IMR-90 (cell line): Measurements from ENCODE around the gene DDX39A. TPM values are rescaled to one million over a fixed set of nuclear protein-coding genes. Genes with fewer than 3 reads are reported as not detected.

Source experiments
- ATAC-seq: fragments of 200-7000 bp; cut with Tn5 transposase; 2 replicates; pipeline ENCODE4 v1.9.1; 2020; ENCODE audit warnings: low read depth, mild to moderate bottlenecking, moderate library complexity
- BruUV-seq: library from RNA; stranded (reverse); fragments of 400-500 nt; replicated peaks from 2 replicates; lab custom pipeline; 2021; lab: Mats Ljungman, UMichigan
- CTCF ChIA-PET: fragments of 300-600 bp; formaldehyde crosslinking; extraction: SDS; loops from one replicate; lab custom pipeline; 2021; ENCODE audit warnings: antibody characterized with exemption; lab: Yijun Ruan, JAX
- POLR2A ChIA-PET: fragments of 300-600 bp; sonication (Branson Sonifier 250); formaldehyde crosslinking; loops from one replicate; lab custom pipeline; 2022; ENCODE audit warnings: antibody characterized with exemption; ENCODE audit not compliant: unreplicated experiment; lab: Charles Lee
- DNase-seq: peaks from one replicate; pipeline ENCODE4 v3.0.0; 2013
- H2AFZ ChIP-seq: replicated peaks from 2 replicates; pipeline ENCODE3; 2013; ENCODE audit warnings: low read length, mild to moderate bottlenecking; ENCODE audit not compliant: poor library complexity
- H2AK5ac ChIP-seq: 2 replicates; pipeline ENCODE4 v1.6.1; 2013; ENCODE audit warnings: low read depth, low read length, inconsistent platforms
- H2AK9ac ChIP-seq: replicated peaks from 2 replicates; pipeline ENCODE3; 2013; ENCODE audit warnings: mild to moderate bottlenecking, low read depth, low read length, moderate library complexity; ENCODE audit not compliant: poor library complexity
- H2BK120ac ChIP-seq: 2 replicates; pipeline ENCODE4 v1.6.1; 2013; ENCODE audit warnings: low read depth, low read length, inconsistent platforms
- H2BK15ac ChIP-seq: 3 replicates; pipeline ENCODE4 v1.6.1; 2013; ENCODE audit warnings: low read depth, low read length, inconsistent platforms
- H2BK20ac ChIP-seq: 2 replicates; pipeline ENCODE4 v1.6.1; 2013; ENCODE audit warnings: low read depth, mild to moderate bottlenecking, inconsistent platforms, low read length, moderate library complexity
- H2BK5ac ChIP-seq: 2 replicates; pipeline ENCODE4 v1.6.1; 2013; ENCODE audit warnings: mild to moderate bottlenecking, low read depth, low read length, inconsistent platforms; ENCODE audit not compliant: poor library complexity, severe bottlenecking
- H3K14ac ChIP-seq: replicated peaks from 2 replicates; pipeline ENCODE4 v1.6.1; 2013; ENCODE audit warnings: low read depth, low read length, inconsistent platforms
- H3K18ac ChIP-seq: 2 replicates; pipeline ENCODE4 v1.6.1; 2013; ENCODE audit warnings: low read depth, low read length, control low read depth
- H3K23ac ChIP-seq: 2 replicates; pipeline ENCODE4 v1.6.1; 2013; ENCODE audit warnings: low read depth, low read length, inconsistent platforms
- H3K27ac ChIP-seq: 2 replicates; pipeline ENCODE4 v1.5.1; 2013; ENCODE audit warnings: mild to moderate bottlenecking, control low read depth, low read length; ENCODE audit not compliant: insufficient read depth
- H3K27me3 ChIP-seq: 2 replicates; pipeline ENCODE4 v1.6.1; 2013; ENCODE audit warnings: low read length; ENCODE audit not compliant: control insufficient read depth, insufficient read depth
- H3K36me3 ChIP-seq: 2 replicates; pipeline ENCODE4 v1.6.1; 2013; ENCODE audit warnings: low read length, mixed read lengths; ENCODE audit not compliant: control insufficient read depth, insufficient read depth
- H3K4ac ChIP-seq: 2 replicates; pipeline ENCODE4 v1.6.1; 2013; ENCODE audit warnings: low read depth, low read length, inconsistent platforms
- H3K4me1 ChIP-seq: 2 replicates; pipeline ENCODE4 v1.6.1; 2013; ENCODE audit warnings: low read length, mixed read lengths; ENCODE audit not compliant: control insufficient read depth, insufficient read depth
- H3K4me2 ChIP-seq: 2 replicates; pipeline ENCODE4 v1.6.1; 2013; ENCODE audit warnings: low read depth, mild to moderate bottlenecking, control low read depth, low read length, moderate library complexity
- H3K4me3 ChIP-seq: 2 replicates; pipeline ENCODE4 v1.5.1; 2013; ENCODE audit warnings: low read depth, mild to moderate bottlenecking, control low read depth, low read length, moderate library complexity; ENCODE audit not compliant: insufficient read depth
- H3K56ac ChIP-seq: 2 replicates; pipeline ENCODE4 v1.6.1; 2013; ENCODE audit warnings: low read length, inconsistent platforms; ENCODE audit not compliant: insufficient read depth; ENCODE audit errors: extremely low read depth
- H3K79me1 ChIP-seq, 2 experiments: 2 replicates each; pipeline ENCODE4 v1.6.1; 2013; ENCODE audit warnings: low read length in 2 of 2, inconsistent platforms in 1 of 2, low read depth in 1 of 2
- H3K9ac ChIP-seq: 2 replicates; pipeline ENCODE4 v1.6.1; 2013; ENCODE audit warnings: low read depth, low read length, control low read depth
- H3K9me1 ChIP-seq: 2 replicates; pipeline ENCODE4 v1.6.1; 2013; ENCODE audit warnings: low read length, inconsistent platforms; ENCODE audit not compliant: insufficient read depth
- H3K9me3 ChIP-seq: 2 replicates; pipeline ENCODE4 v1.6.1; 2013; ENCODE audit warnings: low read length; ENCODE audit not compliant: control insufficient read depth, insufficient read depth
- H4K20me1 ChIP-seq: 2 replicates; pipeline ENCODE4 v1.6.1; 2013; ENCODE audit warnings: low read length, inconsistent platforms; ENCODE audit not compliant: insufficient read depth
- H4K5ac ChIP-seq: 2 replicates; pipeline ENCODE4 v1.6.1; 2013; ENCODE audit warnings: mild to moderate bottlenecking, low read depth, low read length, control low read depth
- H4K8ac ChIP-seq, 2 experiments: 2 replicates each; pipeline ENCODE4 v1.6.1; 2013; ENCODE audit warnings: low read depth in 2 of 2, low read length in 2 of 2, control low read depth in 1 of 2, inconsistent platforms in 1 of 2
- H4K91ac ChIP-seq: 2 replicates; pipeline ENCODE4 v1.6.1; 2013; ENCODE audit warnings: low read depth, low read length, inconsistent platforms; ENCODE audit not compliant: insufficient read depth
- CEBPB ChIP-seq: IDR thresholded peaks from 2 replicates; pipeline ENCODE4 v1.6.1; 2012; ENCODE audit warnings: low read depth, low read length, improper control_type of control experiment
- RCOR1 ChIP-seq: IDR thresholded peaks from 2 replicates; pipeline ENCODE4 v1.6.1; 2012; ENCODE audit warnings: mild to moderate bottlenecking, low read length, improper control_type of control experiment; ENCODE audit not compliant: insufficient replicate concordance
- WGBS, 2 experiments: methylation state at CpG; one replicate each; pipeline versions ENCODE4 v1.1.5 to v1.1.7; 2013; ENCODE audit warnings: missing lambda C conversion rate in 2 of 2; ENCODE audit not compliant: insufficient read length in 1 of 2; ENCODE audit errors: extremely low coverage in 2 of 2; 5-methylcytosine and 5-hydroxymethylcytosine counted together
- dilution Hi-C: fragments of 300-500 bp; cut with HindIII; formaldehyde crosslinking; loops from one replicate; pipeline ENCODE4 v1.14.3; 2018; ENCODE audit warnings: low sequenced_read_pairs; ENCODE audit not compliant: unreplicated experiment
- in situ Hi-C: fragments of 300-500 bp; cut with MboI; formaldehyde crosslinking; loops from 3 replicates; pipeline ENCODE4 v1.14.3; 2019; ENCODE audit warnings: low sequenced_read_pairs, inconsistent platforms, mixed read lengths
- intact Hi-C: fragments of 100-400 bp; cut with micrococcal nuclease; formaldehyde crosslinking; loops from 2 replicates; pipeline ENCODE4 v1.10.0; 2022
- polyA plus RNA-seq, 3 experiments: library from polyadenylated mRNA; depleted of rRNA; stranded (reverse); fragments of >200 nt; gene quantifications; 2 replicates each; pipeline ENCODE4 v1.2.3, GENCODE V29; 2012; ENCODE audit warnings: low replicate concordance in 1 of 3
- total RNA-seq: library from RNA; depleted of rRNA; stranded (reverse); fragments of >200 nt; gene quantifications from 2 replicates; pipeline ENCODE4 v1.2.3, GENCODE V29; 2012

The DDX39A gene
- total and polyA plus RNA-seq, 2 of the 4 experiments (the other 2 are of a cell fraction), result 82.5 to 83.0 TPM

- ATAC-seq (no peak), DNase-seq (no peak)
- peaks cover 63% of the 10 kb centered on the region for H3K36me3 ChIP-seq
- CTCF ChIA-PET, result no interaction called here
- H2BK5ac ChIP-seq, result no peak overlapping the region
- H3K9ac ChIP-seq, result no peak overlapping the region
- H3K27ac ChIP-seq, result no peak overlapping the region
- no peak overlapping the region for H3K56ac ChIP-seq
- peaks cover 4% of the 10 kb centered on the region for H4K20me1 ChIP-seq
- no TSS peak for BruUV-seq
- no peak overlapping the region for H3K23ac ChIP-seq
- WGBS, 2 experiments, result 80% methylated on average over 1 of the region's 6 CpGs; no CpG with 5 or more reads in 1 of the 2 experiments
- no peak overlapping the region for H2AK5ac ChIP-seq
- H2BK20ac ChIP-seq, result no peak overlapping the region
- TF ChIP-seq CEBPB, result peak; percentile 7; the same call in 1 of the 2 replicates
- TF ChIP-seq RCOR1, result no peak
- no peaks in the 10 kb centered on the region for H3K4me1 ChIP-seq
- no peak overlapping the region for H3K14ac ChIP-seq
- in situ Hi-C loops, result no loop called here
- intact Hi-C loops, result no loop called here
- no peak overlapping the region for H4K8ac ChIP-seq
- dilution Hi-C loops, result no loop called here
- no peak overlapping the region for H3K4ac ChIP-seq
- no peak overlapping the region for H2AK9ac ChIP-seq
- H4K5ac ChIP-seq, result no peak overlapping the region
- no peaks in the 10 kb centered on the region for H3K27me3 ChIP-seq
- H3K79me1 ChIP-seq, result peaks cover 3 to 18% of the 10 kb centered on the region in 2 experiments
- no peak overlapping the region for H3K18ac ChIP-seq
- H4K91ac ChIP-seq, result no peak overlapping the region
- H3K4me2 ChIP-seq, result no peak overlapping the region
- peaks cover 14% of the 10 kb centered on the region for H3K9me1 ChIP-seq
- H3K4me3 ChIP-seq, result no peak overlapping the region
- no peak overlapping the region for H2AFZ ChIP-seq
- no peak overlapping the region for H2BK15ac ChIP-seq
- POLR2A ChIA-PET, result no interaction called here
- no peaks in the 10 kb centered on the region for H3K9me3 ChIP-seq
- no peak overlapping the region for H2BK120ac ChIP-seq
Observed at GRCh38 chr19:14449321-14449720, 30.2 kb upstream of the DDX39A start.
